Limb (tissue), 2 donors: ENCODE data around the gene SOAT1.

Experiments used
- DNase-seq, 2 donors: peaks; one replicate each; pipeline ENCODE4 v3.0.0-alpha.2; 2016; ENCODE audit errors: extremely low spot score in 2 of 2

SOAT1 gene

GRCh38 chr1:179305450-179305849 lies 11.9 kb downstream of the SOAT1 start:
- no peak for DNase-seq

GRCh38 chr1:179310291-179310690 lies 16.7 kb downstream of the SOAT1 start:
- no peak for DNase-seq

GRCh38 chr1:179310721-179311120 lies 17.1 kb downstream of the SOAT1 start:
- DNase-seq = no peak

- no peak for DNase-seq
These were observed 17.6 kb downstream of the SOAT1 start for GRCh38 chr1:179311149-179311700.

- DNase-seq = no peak
These were observed 19.4 kb downstream of the SOAT1 start for GRCh38 chr1:179313004-179313403.

- no peak for DNase-seq
These were observed 21.3 kb downstream of the SOAT1 start for GRCh38 chr1:179314928-179315327.

- no peak for DNase-seq
These were observed 24.9 kb downstream of the SOAT1 start for GRCh38 chr1:179318491-179318890.

GRCh38 chr1:179321533-179322216 lies 28.1 kb downstream of the SOAT1 start:
- no peak for DNase-seq

- no peak for DNase-seq
These were observed 29.0 kb downstream of the SOAT1 start for GRCh38 chr1:179322557-179322956.

GRCh38 chr1:179323436-179323835 lies 29.8 kb downstream of the SOAT1 start:
- DNase-seq = no peak

- no peak for DNase-seq
These were observed 32.2 kb downstream of the SOAT1 start for GRCh38 chr1:179325836-179326235.

GRCh38 chr1:179326746-179327145 lies 33.1 kb downstream of the SOAT1 start:
- DNase-seq = no peak

GRCh38 chr1:179327196-179327595 lies 33.6 kb downstream of the SOAT1 start:
- no peak for DNase-seq

GRCh38 chr1:179327679-179328078 lies 34.1 kb downstream of the SOAT1 start:
- no peak for DNase-seq

- DNase-seq = no peak
These were observed 36.3 kb downstream of the SOAT1 start for GRCh38 chr1:179329862-179330261.

GRCh38 chr1:179334440-179334839 lies 40.8 kb downstream of the SOAT1 start:
- DNase-seq = no peak

- no peak for DNase-seq
These were observed 43.7 kb downstream of the SOAT1 start for GRCh38 chr1:179337288-179337687.

- DNase-seq = no peak
These were observed 44.5 kb downstream of the SOAT1 start for GRCh38 chr1:179337942-179338560.

- no peak for DNase-seq
These were observed 47.3 kb downstream of the SOAT1 start for GRCh38 chr1:179340918-179341317.

- no peak for DNase-seq
These were observed 48.4 kb downstream of the SOAT1 start for GRCh38 chr1:179341943-179342547.

GRCh38 chr1:179342740-179343404 lies 49.3 kb downstream of the SOAT1 start:
- no peak for DNase-seq

- no peak for DNase-seq
These were observed 57.7 kb downstream of the SOAT1 start for GRCh38 chr1:179351281-179351680.
